Breast epithelium (tissue), 3 donors: ENCODE results near the gene KCNC1.

Source experiments
- CTCF ChIP-seq, 3 donors: fragments of 450-650 bp; IDR thresholded peaks; one replicate each; pipeline ENCODE4 v1.5.1; 2016 to 2017; ENCODE audit warnings: antibody characterized with exemption in 3 of 3, mild to moderate bottlenecking in 3 of 3, moderate library complexity in 3 of 3
- POLR2AphosphoS5 ChIP-seq, 3 donors: sonication (generic); formaldehyde crosslinking; IDR thresholded peaks; one replicate each; pipeline ENCODE4 v1.6.1; 2017; ENCODE audit warnings: antibody characterized with exemption in 3 of 3

DNA sequence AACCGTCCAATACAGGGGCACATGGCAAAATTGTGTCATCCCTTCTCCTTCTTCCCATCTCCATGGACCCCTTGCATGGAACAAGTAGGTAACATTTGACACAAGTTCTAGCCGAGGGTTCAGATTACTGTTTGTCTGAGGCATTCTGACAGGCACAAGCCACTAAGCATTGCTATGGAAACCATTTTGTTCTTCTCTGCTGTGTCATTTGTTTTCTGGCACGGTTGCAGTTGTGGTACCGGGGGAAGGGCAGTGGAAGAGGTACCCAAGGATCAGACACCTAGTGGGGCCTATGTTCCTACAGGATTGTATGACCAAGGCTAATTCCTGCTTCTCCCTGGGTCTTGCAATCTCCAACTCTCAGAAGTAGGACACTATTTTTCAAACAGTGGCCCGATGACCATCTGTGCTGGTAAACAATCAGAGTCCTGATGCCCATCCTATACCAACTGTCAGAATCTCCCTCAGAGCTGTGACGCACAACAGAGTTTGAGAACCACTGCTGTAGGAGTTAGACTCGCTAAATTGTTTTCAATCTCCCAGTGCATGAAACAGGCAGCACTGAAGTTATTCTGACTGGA is 69.3 kb downstream of the KCNC1 start:
- no peak for TF ChIP-seq CTCF (IDR thresholded peaks at IDR 0.05)
- TF ChIP-seq POLR2AphosphoS5 (IDR thresholded peaks at IDR 0.05): no peak
